HG03066 (cell line): ENCODE results near the gene IL5RA.
A peak's percentile ranks its signal among the peaks of the same experiment; 100 is the strongest.

ENCODE experiments used
- ATAC-seq: cut with Tn5 transposase; IDR thresholded peaks from one replicate; pipeline ENCODE4 v1.9.1; 2021; ENCODE audit warnings: low read depth; ENCODE audit not compliant: unreplicated experiment

The IL5RA gene

GRCh38 chr3:3110299-3110630 is at the start of gene IL5RA:
IL5RA (minus strand) TSS chr3:3110374; CDS start chr3:3104984, 5,390 bp downstream.
- no peak for ATAC-seq

- ATAC-seq: no peak
Observed at GRCh38 chr3:3157484-3157883, 47.3 kb upstream of the IL5RA start.

GRCh38 chr3:3154879-3155610 is 44.9 kb upstream of the IL5RA start:
- no peak for ATAC-seq

- no peak for ATAC-seq
Observed at GRCh38 chr3:3151513-3151912, 41.3 kb upstream of the IL5RA start.

GRCh38 chr3:3149560-3149959 is 39.4 kb upstream of the IL5RA start:
- ATAC-seq: no peak

GRCh38 chr3:3145831-3146230 is 35.7 kb upstream of the IL5RA start:
- ATAC-seq: no peak

GRCh38 chr3:3141939-3142338 is 31.8 kb upstream of the IL5RA start:
- ATAC-seq: no peak

GRCh38 chr3:3137526-3137925 is 27.4 kb upstream of the IL5RA start:
- ATAC-seq: no peak

GRCh38 chr3:3134750-3135448 is 24.7 kb upstream of the IL5RA start:
- ATAC-seq: no peak

GRCh38 chr3:3133500-3133899 is 23.3 kb upstream of the IL5RA start:
- ATAC-seq: no peak

GRCh38 chr3:3129579-3129978 is 19.4 kb upstream of the IL5RA start:
- no peak for ATAC-seq

- ATAC-seq: no peak
Observed at GRCh38 chr3:3127432-3128010, 17.3 kb upstream of the IL5RA start.

- peak; percentile 91 for ATAC-seq
Observed at GRCh38 chr3:3126477-3127431, 16.6 kb upstream of the IL5RA start, which contains the start of gene TRNT1. TRNT1 (plus strand) TSS chr3:3126940; CDS start chr3:3129041, 2,101 bp downstream.

GRCh38 chr3:3125977-3126376 is 15.8 kb upstream of the IL5RA start:
- ATAC-seq: no peak

- no peak for ATAC-seq
Observed at GRCh38 chr3:3119393-3119851, 9.2 kb upstream of the IL5RA start.

GRCh38 chr3:3117651-3118050 is 7.5 kb upstream of the IL5RA start:
- ATAC-seq: no peak

- ATAC-seq: no peak
Observed at GRCh38 chr3:3113042-3113709, 3.0 kb upstream of the IL5RA start.

- ATAC-seq: no peak
Observed at GRCh38 chr3:3110749-3111361, 681 bp upstream of the IL5RA start.

GRCh38 chr3:3109407-3110298 is 521 bp downstream of the IL5RA start:
- ATAC-seq: no peak
